GM23248 (cell line): ENCODE data around the gene RAB9A.

Experiments
- EZH2 ChIP-seq: fragments of 200-600 bp; sonication (generic); IDR thresholded peaks from 2 replicates; pipeline ENCODE4 v1.6.1; 2018; ENCODE audit warnings: antibody characterized with exemption, mild to moderate bottlenecking; ENCODE audit not compliant: insufficient read depth, poor library complexity, severe bottlenecking
- EZH2phosphoT487 ChIP-seq: fragments of 200-600 bp; sonication (generic); IDR thresholded peaks from 2 replicates; pipeline ENCODE4 v1.6.1; 2018; ENCODE audit warnings: antibody characterized with exemption, moderate library complexity, mild to moderate bottlenecking, low read depth; ENCODE audit not compliant: insufficient read depth

GRCh38 chrX:13691841-13692371 is 3.0 kb downstream of the RAB9A start:
- TF ChIP-seq EZH2, result no peak
- no peak for TF ChIP-seq EZH2phosphoT487
